DOHH2 (cell line): Measurements from ENCODE around the gene QKI.

Experiments used
- EZH2phosphoT487 ChIP-seq: fragments of 200-600 bp; sonication (generic); IDR thresholded peaks from 2 replicates; pipeline ENCODE4 v1.6.1; 2017; ENCODE audit warnings: borderline replicate concordance, mild to moderate bottlenecking, antibody characterized with exemption, low read length, moderate library complexity, mixed read lengths
- TF ChIP-seq, protein P1 (sequence below): fragments of 200-600 bp; sonication (generic); IDR thresholded peaks from one replicate; pipeline ENCODE4 v1.5.1; 2014; ENCODE audit warnings: antibody characterized with exemption, mild to moderate bottlenecking, low read depth, low read length; ENCODE audit not compliant: poor library complexity, severe bottlenecking

- TF ChIP-seq, protein P1, sequence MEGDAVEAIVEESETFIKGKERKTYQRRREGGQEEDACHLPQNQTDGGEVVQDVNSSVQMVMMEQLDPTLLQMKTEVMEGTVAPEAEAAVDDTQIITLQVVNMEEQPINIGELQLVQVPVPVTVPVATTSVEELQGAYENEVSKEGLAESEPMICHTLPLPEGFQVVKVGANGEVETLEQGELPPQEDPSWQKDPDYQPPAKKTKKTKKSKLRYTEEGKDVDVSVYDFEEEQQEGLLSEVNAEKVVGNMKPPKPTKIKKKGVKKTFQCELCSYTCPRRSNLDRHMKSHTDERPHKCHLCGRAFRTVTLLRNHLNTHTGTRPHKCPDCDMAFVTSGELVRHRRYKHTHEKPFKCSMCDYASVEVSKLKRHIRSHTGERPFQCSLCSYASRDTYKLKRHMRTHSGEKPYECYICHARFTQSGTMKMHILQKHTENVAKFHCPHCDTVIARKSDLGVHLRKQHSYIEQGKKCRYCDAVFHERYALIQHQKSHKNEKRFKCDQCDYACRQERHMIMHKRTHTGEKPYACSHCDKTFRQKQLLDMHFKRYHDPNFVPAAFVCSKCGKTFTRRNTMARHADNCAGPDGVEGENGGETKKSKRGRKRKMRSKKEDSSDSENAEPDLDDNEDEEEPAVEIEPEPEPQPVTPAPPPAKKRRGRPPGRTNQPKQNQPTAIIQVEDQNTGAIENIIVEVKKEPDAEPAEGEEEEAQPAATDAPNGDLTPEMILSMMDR, result no peak
- TF ChIP-seq EZH2phosphoT487, result no peak
Measured at GRCh38 chr6:163586888-163587287, 172.4 kb downstream of the QKI start.
